SK-N-MC (cell line): ENCODE data around the gene MGMT.

ENCODE experiments used
- DNase-seq: peaks from one replicate; pipeline ENCODE4 v3.0.0-alpha.2; 2011; ENCODE audit warnings: low read depth, low spot score
- H3K27ac ChIP-seq: fragments of 200-600 bp; sonication (generic); 2 replicates; pipeline ENCODE4 v1.5.1; 2016; ENCODE audit warnings: mixed run types
- H3K36me3 ChIP-seq: fragments of 200-600 bp; sonication (generic); 2 replicates; pipeline ENCODE4 v1.6.1; 2017; ENCODE audit warnings: antibody characterized with exemption, low read length, mixed read lengths; ENCODE audit not compliant: insufficient read depth
- H3K4me3 ChIP-seq: fragments of 200-600 bp; sonication (generic); 2 replicates; pipeline ENCODE4 v1.5.1; 2016
- H3K9ac ChIP-seq: fragments of 200-600 bp; sonication (generic); 2 replicates; pipeline ENCODE4 v1.8.0; 2017; ENCODE audit warnings: mixed run types, mixed read lengths; ENCODE audit not compliant: insufficient read length
- H3K9me3 ChIP-seq: fragments of 200-600 bp; sonication (generic); 2 replicates; pipeline ENCODE4 v1.6.1; 2017; ENCODE audit warnings: low read depth, mild to moderate bottlenecking, antibody characterized with exemption, low read length, moderate library complexity, mixed read lengths
- EZH2 ChIP-seq: fragments of 200-600 bp; sonication (generic); IDR thresholded peaks from one replicate; pipeline ENCODE4 v1.6.1; 2017; ENCODE audit warnings: antibody characterized with exemption
- FOXP2 ChIP-seq: optimal IDR thresholded peaks from 2 replicates; pipeline ENCODE3; 2011; ENCODE audit warnings: mild to moderate bottlenecking, moderate library complexity; ENCODE audit not compliant: insufficient read depth; ENCODE audit errors: extremely low read length, control extremely low read depth
- POLR2AphosphoS5 ChIP-seq: IDR thresholded peaks from 2 replicates; pipeline ENCODE4 v1.6.1; 2012; ENCODE audit warnings: mild to moderate bottlenecking, low read depth, low read length, borderline replicate concordance

The MGMT gene

DNA sequence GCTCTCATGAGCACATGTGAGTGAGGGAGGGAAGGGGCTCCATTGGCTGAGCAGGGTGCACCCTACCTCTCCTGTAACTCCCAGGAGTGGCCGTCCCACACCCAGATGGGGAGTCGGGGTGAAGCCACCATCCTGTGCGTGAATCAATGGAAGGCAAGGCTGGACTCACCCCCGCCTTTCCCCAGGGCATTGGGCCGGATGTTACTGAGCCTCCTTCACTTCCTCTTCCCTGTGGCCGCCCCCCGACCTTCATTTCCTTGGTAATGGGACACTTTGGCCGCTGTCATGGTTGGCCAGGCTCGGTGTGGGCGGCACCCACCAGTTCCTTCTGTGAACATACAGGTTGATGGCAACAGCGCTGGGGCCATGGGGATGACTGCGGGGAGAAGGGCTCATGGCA is 209.0 kb downstream of the MGMT start:
- no peak for DNase-seq
- TF ChIP-seq EZH2 (no peak), POLR2AphosphoS5 (no peak), FOXP2 (no peak)
- H3K36me3 ChIP-seq = no peaks in the 10 kb centered on the region
- no peak overlapping the region for H3K9ac ChIP-seq
- no peaks in the 10 kb centered on the region for H3K9me3 ChIP-seq
- H3K27ac ChIP-seq = no peak overlapping the region
- no peak overlapping the region for H3K4me3 ChIP-seq

DNA sequence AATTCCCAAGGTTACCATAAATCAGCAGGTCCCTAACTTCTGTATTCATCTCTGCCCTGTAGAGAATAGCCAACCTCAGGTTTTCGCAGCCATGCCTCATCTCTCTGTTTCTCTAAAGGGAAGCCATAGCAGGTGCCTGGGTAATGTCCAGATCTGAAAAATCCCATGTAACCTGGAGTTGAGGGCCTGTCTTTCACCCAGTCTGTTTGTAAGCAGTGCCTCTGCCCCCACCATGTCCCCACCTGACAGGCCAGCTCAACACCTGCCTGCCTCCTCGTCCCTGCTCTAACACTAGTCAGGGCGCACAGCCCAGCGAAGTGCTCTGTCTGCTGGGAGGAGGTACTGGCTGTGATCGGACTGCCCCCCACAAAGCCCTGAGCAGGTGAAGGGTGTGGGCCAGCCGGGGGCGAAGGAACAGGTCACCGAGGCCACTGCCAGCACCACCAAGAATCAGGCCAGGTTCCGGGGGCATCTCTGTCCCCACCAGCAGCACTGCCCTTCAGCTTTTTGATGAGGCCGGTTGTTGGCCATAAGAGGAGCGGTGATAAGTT is 210.4 kb downstream of the MGMT start:
- H3K9me3 ChIP-seq = no peaks in the 10 kb centered on the region
- no peaks in the 10 kb centered on the region for H3K36me3 ChIP-seq
- H3K4me3 ChIP-seq = no peak overlapping the region
- no peak overlapping the region for H3K9ac ChIP-seq
- TF ChIP-seq FOXP2 = no peak
- no peak for TF ChIP-seq POLR2AphosphoS5
- no peak for TF ChIP-seq EZH2
- no peak overlapping the region for H3K27ac ChIP-seq
- no peak for DNase-seq

DNA sequence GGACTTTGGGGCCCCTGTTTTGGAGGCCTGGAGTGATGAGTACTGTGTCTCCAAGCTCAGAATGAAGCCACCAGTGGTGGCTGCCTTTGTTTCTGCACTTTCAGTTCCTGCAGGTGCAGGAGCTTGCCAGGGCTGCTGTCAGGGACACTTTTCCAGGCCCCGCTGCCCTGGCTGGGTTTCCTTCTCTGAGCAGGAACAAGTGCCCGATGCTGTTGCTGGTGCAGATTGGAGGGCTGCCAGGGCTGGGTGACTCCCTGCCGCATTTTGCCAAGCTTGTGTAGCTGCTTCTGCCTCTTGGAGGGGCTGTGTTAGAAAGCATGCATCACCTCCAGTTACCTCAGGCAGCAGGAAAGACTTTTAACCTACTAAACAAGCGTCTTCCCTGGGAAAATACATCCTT is 211.1 kb downstream of the MGMT start:
- Histone ChIP-seq H3K36me3 (no peaks in the 10 kb centered on the region), H3K9me3 (no peaks in the 10 kb centered on the region), H3K4me3 (no peak overlapping the region), H3K27ac (no peak overlapping the region), H3K9ac (no peak overlapping the region)
- TF ChIP-seq FOXP2 (no peak), EZH2 (no peak), POLR2AphosphoS5 (no peak)
- no peak for DNase-seq

DNA sequence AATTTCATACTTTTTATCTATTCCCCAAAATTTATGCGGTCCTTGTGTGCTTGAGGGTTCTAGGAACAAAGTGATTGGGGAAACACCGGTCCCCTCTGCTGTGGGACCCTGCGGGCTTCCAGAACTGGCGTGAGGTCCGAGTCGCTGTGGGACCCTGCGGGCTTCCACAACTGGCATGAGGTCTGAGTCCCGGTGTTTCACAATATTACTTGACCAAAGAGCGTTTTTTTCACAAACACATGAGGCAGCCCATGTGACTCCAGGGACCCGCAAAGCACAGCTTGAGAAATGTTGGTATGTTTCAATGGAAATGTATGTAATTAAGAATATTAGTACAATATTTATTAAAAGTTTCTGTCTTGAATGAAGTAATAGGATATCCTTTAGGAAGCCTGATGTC is 212.2 kb downstream of the MGMT start:
- TF ChIP-seq EZH2 = no peak
- TF ChIP-seq POLR2AphosphoS5 = no peak
- no peak for TF ChIP-seq FOXP2
- no peak overlapping the region for H3K27ac ChIP-seq
- no peak overlapping the region for H3K4me3 ChIP-seq
- H3K9me3 ChIP-seq = no peaks in the 10 kb centered on the region
- no peak overlapping the region for H3K9ac ChIP-seq
- no peak for DNase-seq
- no peaks in the 10 kb centered on the region for H3K36me3 ChIP-seq

DNA sequence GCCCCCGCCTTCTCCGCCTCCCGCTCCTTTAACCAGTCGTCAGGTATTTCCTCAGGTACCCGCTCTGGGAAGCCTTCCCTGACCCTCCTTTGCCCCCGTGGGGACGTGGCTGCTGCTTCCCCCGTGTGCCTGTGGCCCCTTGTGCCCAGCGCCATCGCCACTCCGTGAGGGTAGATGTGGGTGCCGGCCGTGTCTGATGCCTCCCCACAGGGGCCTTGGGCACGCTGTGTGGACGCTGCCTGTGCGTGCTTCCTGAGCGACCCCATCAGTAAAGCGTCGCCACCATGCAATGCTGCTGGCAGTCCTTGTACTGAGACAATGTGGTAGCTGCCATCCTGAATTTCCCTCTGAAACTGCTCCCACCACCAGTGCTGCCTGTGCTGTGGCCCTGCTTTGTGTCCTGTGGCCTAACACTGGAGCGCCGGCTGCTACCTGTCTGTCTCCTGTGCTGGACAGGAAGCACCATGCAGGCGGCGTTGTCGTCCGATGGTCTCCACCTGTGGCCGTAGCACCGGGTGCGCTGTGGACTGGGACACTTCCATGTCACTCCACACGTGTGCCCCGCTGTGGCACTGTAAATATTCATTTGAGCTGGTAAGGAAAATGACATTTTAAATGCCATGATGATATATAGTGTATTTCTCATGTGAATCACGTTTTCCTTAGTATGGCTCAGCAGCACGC is 213.8 kb downstream of the MGMT start:
- Histone ChIP-seq H3K4me3 (no peak overlapping the region), H3K9ac (no peak overlapping the region), H3K27ac (no peak overlapping the region), H3K9me3 (no peaks in the 10 kb centered on the region), H3K36me3 (no peaks in the 10 kb centered on the region)
- TF ChIP-seq POLR2AphosphoS5 (no peak), EZH2 (no peak), FOXP2 (no peak)
- DNase-seq = no peak

DNA sequence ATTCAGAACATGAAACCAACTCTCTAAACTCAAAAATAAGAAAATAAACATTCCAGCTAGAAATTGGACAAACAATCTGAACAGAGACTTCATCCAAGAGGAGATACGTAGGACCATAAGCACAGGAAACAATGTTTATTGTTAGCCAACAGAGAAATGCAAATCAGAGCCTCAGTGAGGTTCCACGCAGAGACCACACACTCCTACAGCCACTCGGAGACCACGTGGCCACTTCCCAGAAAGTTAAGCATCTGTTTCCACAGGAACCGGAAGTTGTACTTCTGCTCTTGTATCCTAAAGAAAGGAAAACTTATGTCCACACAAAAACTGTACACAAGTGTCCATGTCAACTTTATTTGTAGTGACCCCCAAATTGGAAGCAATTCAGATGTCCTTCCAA is 214.8 kb downstream of the MGMT start:
- no peak for DNase-seq
- TF ChIP-seq EZH2 (no peak), FOXP2 (no peak), POLR2AphosphoS5 (no peak)
- no peaks in the 10 kb centered on the region for H3K36me3 ChIP-seq
- H3K9ac ChIP-seq = no peak overlapping the region
- H3K27ac ChIP-seq = no peak overlapping the region
- no peak overlapping the region for H3K4me3 ChIP-seq
- H3K9me3 ChIP-seq = no peaks in the 10 kb centered on the region

DNA sequence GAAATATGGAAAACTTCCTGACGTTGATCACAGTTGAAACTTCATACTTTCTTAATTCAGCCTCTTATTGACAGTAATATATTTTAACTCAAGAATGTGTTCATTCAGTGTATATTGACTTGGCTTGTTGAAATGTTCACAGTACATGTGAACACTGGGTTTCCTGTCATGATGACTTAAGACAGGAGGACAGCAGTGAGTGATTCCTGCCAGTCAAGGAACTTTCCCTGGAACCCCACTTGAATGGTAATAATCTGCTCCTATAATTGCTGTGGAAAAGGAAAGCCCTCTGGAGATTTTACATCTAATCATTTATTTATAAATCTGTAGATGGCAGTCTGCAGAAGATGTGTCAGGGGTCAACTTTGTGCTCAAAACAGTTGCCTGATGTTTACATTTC is 216.5 kb downstream of the MGMT start:
- Histone ChIP-seq H3K27ac (no peak overlapping the region), H3K9me3 (no peaks in the 10 kb centered on the region), H3K9ac (no peak overlapping the region), H3K36me3 (no peaks in the 10 kb centered on the region), H3K4me3 (no peak overlapping the region)
- TF ChIP-seq EZH2 = no peak
- no peak for TF ChIP-seq POLR2AphosphoS5
- no peak for TF ChIP-seq FOXP2
- no peak for DNase-seq

DNA sequence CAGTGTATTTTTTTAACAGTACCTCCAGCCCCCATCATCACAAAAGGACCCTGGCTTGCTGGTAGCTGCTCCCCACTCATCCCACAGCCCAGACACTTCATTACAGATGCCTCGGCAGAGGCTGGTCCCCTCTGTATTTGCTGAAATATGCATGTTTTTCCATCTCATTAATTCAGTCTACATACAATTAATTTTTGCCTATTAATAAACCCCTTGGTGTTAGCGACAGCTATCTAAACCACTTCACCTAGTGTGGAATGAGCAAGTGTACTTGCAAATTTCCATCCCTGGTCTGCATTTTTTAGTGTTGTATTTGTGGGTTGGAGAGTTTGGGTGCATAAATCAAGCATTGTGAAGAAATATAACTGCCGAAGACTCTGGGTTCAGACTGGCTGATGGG is 216.9 kb downstream of the MGMT start:
- no peak overlapping the region for H3K9ac ChIP-seq
- no peaks in the 10 kb centered on the region for H3K36me3 ChIP-seq
- no peak for DNase-seq
- no peak overlapping the region for H3K27ac ChIP-seq
- H3K9me3 ChIP-seq = no peaks in the 10 kb centered on the region
- no peak overlapping the region for H3K4me3 ChIP-seq
- no peak for TF ChIP-seq POLR2AphosphoS5
- no peak for TF ChIP-seq EZH2
- TF ChIP-seq FOXP2 = no peak

DNA sequence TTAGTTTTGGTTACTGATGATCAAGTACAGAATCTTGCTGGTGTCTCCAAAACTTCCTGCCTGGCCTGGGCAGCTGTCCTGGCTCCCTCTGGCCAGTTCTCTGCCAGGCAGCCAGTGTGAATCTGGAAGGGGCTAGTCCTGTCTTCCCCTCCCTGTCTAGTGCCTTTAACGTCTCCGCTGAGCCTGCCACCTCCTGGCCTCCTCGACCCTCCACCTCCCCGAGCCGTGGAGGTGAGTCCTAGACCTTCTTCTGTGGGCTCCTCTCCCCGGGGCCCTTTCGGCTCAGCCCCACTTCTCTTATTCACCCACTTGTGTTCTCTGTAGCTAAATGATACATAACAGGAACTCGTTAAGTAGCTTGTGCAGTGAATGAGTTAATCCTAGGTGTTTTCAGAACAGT is 218.2 kb downstream of the MGMT start:
- Histone ChIP-seq H3K27ac (no peak overlapping the region), H3K9me3 (no peaks in the 10 kb centered on the region), H3K4me3 (no peak overlapping the region), H3K9ac (no peak overlapping the region), H3K36me3 (no peaks in the 10 kb centered on the region)
- DNase-seq = no peak
- no peak for TF ChIP-seq EZH2
- no peak for TF ChIP-seq POLR2AphosphoS5
- no peak for TF ChIP-seq FOXP2
